Measurements from ENCODE around the gene OR13C4.
"Not testable (repeated sequence)": the region's sequence is repeated elsewhere in the genome, so short reads cannot be mapped to it uniquely, and the experiment has no call there.

Gene OR13C4

GRCh38 chr9:104553261-104553660, 26.3 kb upstream of the OR13C4 start:
- H3K4me3 ChIP-seq, result no peak overlapping the region
- no peak for TF ChIP-seq CTCF (IDR thresholded peaks at IDR 0.05)
- no peak overlapping the region for H3K27ac ChIP-seq
- DNase-seq (ENCODE audit: low spot score), result no peak

- DNase-seq (ENCODE audit: low spot score), result no peak
- no peak for TF ChIP-seq CTCF (IDR thresholded peaks at IDR 0.05)
- no peak overlapping the region for H3K27ac ChIP-seq
- no peak overlapping the region for H3K4me3 ChIP-seq
These were observed 17.6 kb upstream of the OR13C4 start for GRCh38 chr9:104544644-104545043.

GRCh38 chr9:104539275-104539674, 12.3 kb upstream of the OR13C4 start:
- Histone ChIP-seq H3K4me3 (no peak overlapping the region), H3K27ac (no peak overlapping the region)
- DNase-seq (ENCODE audit: low spot score), result no peak
- no peak for TF ChIP-seq CTCF (IDR thresholded peaks at IDR 0.05)

GRCh38 chr9:104536756-104537155, 9.7 kb upstream of the OR13C4 start, which contains the start of gene OR13C3:
Gene OR13C3 (minus strand): TSS chr9:104536856. CDS start chr9:104536723, 133 bp downstream.
- Histone ChIP-seq H3K27ac (no peak within 1 kb of the TSS), H3K4me3 (no peak within 1 kb of the TSS)
- TF ChIP-seq CTCF (IDR thresholded peaks at IDR 0.05), result no peak
- no peak for DNase-seq (ENCODE audit: low spot score)

- not testable (repeated sequence) for H3K4me3 ChIP-seq; H3K27ac ChIP-seq; DNase-seq (ENCODE audit: low spot score)
These were observed 6.8 kb downstream of the OR13C4 start for GRCh38 chr9:104520241-104520640.

GRCh38 chr9:104514901-104515300, 12.1 kb downstream of the OR13C4 start:
- H3K27ac ChIP-seq, result no peak overlapping the region
- no peak overlapping the region for H3K4me3 ChIP-seq
- TF ChIP-seq CTCF (IDR thresholded peaks at IDR 0.05), result no peak
- DNase-seq (ENCODE audit: low spot score), result no peak

- no peak overlapping the region for H3K27ac ChIP-seq
- no peak overlapping the region for H3K4me3 ChIP-seq
- DNase-seq (ENCODE audit: low spot score), result no peak
- TF ChIP-seq CTCF (IDR thresholded peaks at IDR 0.05), result no peak
These were observed 20.4 kb downstream of the OR13C4 start for GRCh38 chr9:104506565-104506964.

GRCh38 chr9:104503963-104504362, 23.0 kb downstream of the OR13C4 start, which contains the start of gene OR13F1:
Gene OR13F1 (plus strand): TSS chr9:104504263. CDS start chr9:104504263, 0 bp downstream.
- no peak within 1 kb of the TSS for H3K4me3 ChIP-seq
- no peak within 1 kb of the TSS for H3K27ac ChIP-seq
- TF ChIP-seq CTCF (IDR thresholded peaks at IDR 0.05), result no peak
- no peak for DNase-seq (ENCODE audit: low spot score)
